Gastrocnemius medialis (tissue), 4 donors: ENCODE results near the gene SLC25A41.

ENCODE experiments used
- CTCF ChIP-seq, 5 experiments: fragments of 450-650 bp in 3 of 5; fragments of 200-600 bp in 2 of 5; sonication (generic) in 2 of 5; IDR thresholded peaks in 4 of 5; conservative IDR thresholded peaks in 1 of 5; 1 replicate in 4 of 5; 2 replicates in 1 of 5; pipeline ENCODE4 v1.5.1; 2016 to 2019; ENCODE audit warnings: antibody characterized with exemption in 5 of 5, mild to moderate bottlenecking in 3 of 5, moderate library complexity in 3 of 5
- POLR2A ChIP-seq, 2 donors: fragments of 450-650 bp; IDR thresholded peaks; one replicate each; pipeline ENCODE4 v1.6.1; 2017; ENCODE audit warnings: antibody characterized with exemption in 2 of 2, mild to moderate bottlenecking in 2 of 2, moderate library complexity in 2 of 2

- TF ChIP-seq POLR2A (IDR thresholded peaks at IDR 0.05) (no peak), CTCF (IDR thresholded peaks at IDR 0.05 in 4 of 5, conservative IDR thresholded peaks at IDR 0.05 in 1 of 5) (no peak)
Measured at GRCh38 chr19:6466526-6467248, 33.1 kb upstream of the SLC25A41 start.
